H9 (cell line): Measurements from ENCODE around the gene ANKRD28. TPM values are rescaled to one million over a fixed set of nuclear protein-coding genes. Genes with fewer than 3 reads are reported as not detected.

ENCODE experiments used
- DNase-seq: peaks from one replicate; pipeline ENCODE4 v3.0.0-alpha.2; 2017
- H2AFZ ChIP-seq: one replicate; pipeline ENCODE4 v1.6.1; 2013; ENCODE audit warnings: mild to moderate bottlenecking, low read length, control low read depth, moderate library complexity
- H2AK5ac ChIP-seq: 2 replicates; pipeline ENCODE4 v1.6.1; 2013; ENCODE audit warnings: low read length, control low read depth, mixed read lengths; ENCODE audit not compliant: insufficient read length
- H2BK120ac ChIP-seq: one replicate; pipeline ENCODE4 v1.6.1; 2013; ENCODE audit warnings: low read depth, mild to moderate bottlenecking, low read length, control low read depth, inconsistent platforms; ENCODE audit not compliant: poor library complexity, severe bottlenecking
- H2BK12ac ChIP-seq: 2 replicates; pipeline ENCODE4 v1.6.1; 2013; ENCODE audit warnings: low read length, control low read depth, mixed read lengths, low read depth; ENCODE audit not compliant: insufficient read length
- H2BK15ac ChIP-seq: 2 replicates; pipeline ENCODE4 v1.6.1; 2013; ENCODE audit warnings: low read depth, low read length, control low read depth
- H2BK20ac ChIP-seq: one replicate; pipeline ENCODE4 v1.6.1; 2013; ENCODE audit warnings: low read depth, mild to moderate bottlenecking, low read length, control low read depth, inconsistent platforms; ENCODE audit not compliant: poor library complexity, severe bottlenecking
- H2BK5ac ChIP-seq: 2 replicates; pipeline ENCODE4 v1.6.1; 2013; ENCODE audit warnings: low read length, control low read depth, mixed read lengths; ENCODE audit not compliant: insufficient read length
- H3K14ac ChIP-seq: 2 replicates; pipeline ENCODE4 v1.6.1; 2013; ENCODE audit warnings: low read length, control low read depth; ENCODE audit not compliant: insufficient read depth
- H3K18ac ChIP-seq: 2 replicates; pipeline ENCODE4 v1.6.1; 2013; ENCODE audit warnings: low read depth, mild to moderate bottlenecking, mixed read lengths, low read length, control low read depth; ENCODE audit not compliant: insufficient read length
- H3K23ac ChIP-seq: 2 replicates; pipeline ENCODE4 v1.6.1; 2013; ENCODE audit warnings: low read length, control low read depth, mixed read lengths, low read depth; ENCODE audit not compliant: insufficient read length
- H3K23me2 ChIP-seq: 2 replicates; pipeline ENCODE4 v1.6.1; 2013; ENCODE audit warnings: low read depth, mild to moderate bottlenecking, mixed read lengths, low read length, control low read depth; ENCODE audit not compliant: insufficient read length, poor library complexity, severe bottlenecking
- H3K27ac ChIP-seq: 2 replicates; pipeline ENCODE4 v1.5.1; 2013; ENCODE audit warnings: low read length, control low read depth, mixed read lengths, low read depth; ENCODE audit not compliant: insufficient read length
- H3K27me3 ChIP-seq: 2 replicates; pipeline ENCODE4 v1.6.1; 2013; ENCODE audit warnings: low read length, control low read depth, inconsistent platforms; ENCODE audit not compliant: insufficient read depth
- H3K4ac ChIP-seq: 2 replicates; pipeline ENCODE4 v1.6.1; 2013; ENCODE audit warnings: low read depth, mild to moderate bottlenecking, control low read depth, inconsistent platforms, low read length, moderate library complexity
- H3K4me1 ChIP-seq: 2 replicates; pipeline ENCODE4 v1.6.1; 2013; ENCODE audit warnings: low read length, control low read depth, inconsistent platforms; ENCODE audit not compliant: insufficient read depth
- H3K4me2 ChIP-seq: 2 replicates; pipeline ENCODE4 v1.6.1; 2013; ENCODE audit warnings: low read length, control low read depth, mixed read lengths; ENCODE audit not compliant: insufficient read length, insufficient read depth
- H3K56ac ChIP-seq: 2 replicates; pipeline ENCODE4 v1.6.1; 2013; ENCODE audit warnings: low read depth, mild to moderate bottlenecking, mixed read lengths, low read length, control low read depth; ENCODE audit not compliant: insufficient read length
- H3K79me1 ChIP-seq: 2 replicates; pipeline ENCODE4 v1.6.1; 2013; ENCODE audit warnings: low read depth, mild to moderate bottlenecking, moderate library complexity, low read length, control low read depth, inconsistent platforms; ENCODE audit not compliant: insufficient read depth, poor library complexity, severe bottlenecking
- H3K79me2 ChIP-seq: 2 replicates; pipeline ENCODE4 v1.6.1; 2013; ENCODE audit warnings: low read length, control low read depth, inconsistent platforms; ENCODE audit not compliant: insufficient read depth
- H3K9ac ChIP-seq: 2 replicates; pipeline ENCODE4 v1.6.1; 2013; ENCODE audit warnings: low read length, control low read depth, mixed read lengths; ENCODE audit not compliant: insufficient read length; ENCODE audit errors: extremely low read depth
- H3K9me3 ChIP-seq: one replicate; pipeline ENCODE4 v1.6.1; 2013; ENCODE audit warnings: low read depth, low read length, inconsistent platforms; ENCODE audit not compliant: control insufficient read depth
- H3T11ph ChIP-seq: one replicate; pipeline ENCODE4 v1.6.1; 2013; ENCODE audit warnings: mild to moderate bottlenecking, low read length, control low read depth, inconsistent platforms
- H4K20me1 ChIP-seq: one replicate; pipeline ENCODE4 v1.6.1; 2013; ENCODE audit not compliant: control insufficient read depth, insufficient read length, insufficient read depth
- H4K5ac ChIP-seq: 2 replicates; pipeline ENCODE4 v1.6.1; 2013; ENCODE audit warnings: low read depth, mild to moderate bottlenecking, mixed read lengths, low read length, control low read depth; ENCODE audit not compliant: insufficient read length
- H4K8ac ChIP-seq: replicated peaks from 2 replicates; pipeline ENCODE4 v1.6.1; 2013; ENCODE audit warnings: low read length, control low read depth, mixed read lengths, low read depth; ENCODE audit not compliant: insufficient read length
- H4K91ac ChIP-seq: 2 replicates; pipeline ENCODE4 v1.6.1; 2013; ENCODE audit warnings: low read depth, mild to moderate bottlenecking, moderate library complexity, mixed read lengths, low read length, control low read depth; ENCODE audit not compliant: insufficient read length
- H3K27ac Mint-ChIP-seq, 3 experiments: 2 replicates in 2 of 3; 3 replicates in 1 of 3; pipeline ENCODE4 v1.8.0; 2020 to 2021; ENCODE audit warnings: mixed read lengths in 3 of 3, mild to moderate bottlenecking in 1 of 3, moderate library complexity in 1 of 3
- H3K27me3 Mint-ChIP-seq: 2 replicates; pipeline ENCODE4 v1.8.0; 2021; ENCODE audit warnings: low read depth, mild to moderate bottlenecking, moderate library complexity, mixed read lengths
- H3K36me3 Mint-ChIP-seq, 3 experiments: 2 replicates in 2 of 3; 3 replicates in 1 of 3; pipeline ENCODE4 v1.8.0; 2020 to 2021; ENCODE audit warnings: low read depth in 3 of 3, mixed read lengths in 3 of 3; ENCODE audit not compliant: insufficient read depth in 1 of 3
- H3K4me1 Mint-ChIP-seq, 2 experiments: 2 replicates each; pipeline ENCODE4 v1.8.0; 2020; ENCODE audit warnings: mixed read lengths in 2 of 2
- H3K4me3 Mint-ChIP-seq, 2 experiments: 2 replicates in 1 of 2; 3 replicates in 1 of 2; pipeline ENCODE4 v1.8.0; 2020 to 2021; ENCODE audit warnings: mild to moderate bottlenecking in 2 of 2, mixed read lengths in 2 of 2, moderate library complexity in 1 of 2
- H3K9me3 Mint-ChIP-seq, 2 experiments: 2 replicates in 1 of 2; 3 replicates in 1 of 2; pipeline ENCODE4 v1.8.0; 2020; ENCODE audit warnings: mild to moderate bottlenecking in 2 of 2, mixed read lengths in 2 of 2, moderate library complexity in 1 of 2
- total RNA-seq: library from RNA; stranded (reverse); gene quantifications from 2 replicates; pipeline ENCODE4 v1.2.1, GENCODE V29; 2021
- TF ChIP-seq, protein P1 (sequence below): fragments of 200-600 bp; sonication (generic); conservative IDR thresholded peaks from 3 replicates; pipeline ENCODE4 v1.8.0; 2021; ENCODE audit warnings: antibody characterized with exemption, mild to moderate bottlenecking

ANKRD28 gene
- total RNA-seq, 1 experiment from 2014 or later: 59.0 TPM

- TF ChIP-seq, protein P1, sequence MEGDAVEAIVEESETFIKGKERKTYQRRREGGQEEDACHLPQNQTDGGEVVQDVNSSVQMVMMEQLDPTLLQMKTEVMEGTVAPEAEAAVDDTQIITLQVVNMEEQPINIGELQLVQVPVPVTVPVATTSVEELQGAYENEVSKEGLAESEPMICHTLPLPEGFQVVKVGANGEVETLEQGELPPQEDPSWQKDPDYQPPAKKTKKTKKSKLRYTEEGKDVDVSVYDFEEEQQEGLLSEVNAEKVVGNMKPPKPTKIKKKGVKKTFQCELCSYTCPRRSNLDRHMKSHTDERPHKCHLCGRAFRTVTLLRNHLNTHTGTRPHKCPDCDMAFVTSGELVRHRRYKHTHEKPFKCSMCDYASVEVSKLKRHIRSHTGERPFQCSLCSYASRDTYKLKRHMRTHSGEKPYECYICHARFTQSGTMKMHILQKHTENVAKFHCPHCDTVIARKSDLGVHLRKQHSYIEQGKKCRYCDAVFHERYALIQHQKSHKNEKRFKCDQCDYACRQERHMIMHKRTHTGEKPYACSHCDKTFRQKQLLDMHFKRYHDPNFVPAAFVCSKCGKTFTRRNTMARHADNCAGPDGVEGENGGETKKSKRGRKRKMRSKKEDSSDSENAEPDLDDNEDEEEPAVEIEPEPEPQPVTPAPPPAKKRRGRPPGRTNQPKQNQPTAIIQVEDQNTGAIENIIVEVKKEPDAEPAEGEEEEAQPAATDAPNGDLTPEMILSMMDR: no peak
- Histone ChIP-seq H3K4me2 (no peak overlapping the region), H3K79me2 (no peaks in the 10 kb centered on the region), H2BK20ac (no peak overlapping the region), H4K8ac (no peak overlapping the region), H2BK15ac (no peak overlapping the region), H2BK5ac (no peak overlapping the region), H3K9ac (no peak overlapping the region), H4K5ac (no peak overlapping the region), H3K14ac (no peak overlapping the region), H3K27ac (no peak overlapping the region), H2BK12ac (no peak overlapping the region), H4K20me1 (no peaks in the 10 kb centered on the region), H3K23ac (no peak overlapping the region), H3K79me1 (no peaks in the 10 kb centered on the region), H3T11ph (no peak overlapping the region), H3K23me2 (no peaks in the 10 kb centered on the region), H2AK5ac (no peak overlapping the region), H2BK120ac (no peak overlapping the region), H2AFZ (no peak overlapping the region), H3K4ac (no peak overlapping the region), H4K91ac (no peak overlapping the region), H3K9me3 (no peaks in the 10 kb centered on the region), H3K56ac (no peak overlapping the region), H3K18ac (no peak overlapping the region), H3K27me3 (no peaks in the 10 kb centered on the region), H3K4me1 (no peaks in the 10 kb centered on the region)
- peaks cover 15% of the 10 kb centered on the region in 2 experiments for H3K4me1 Mint-ChIP-seq
- peaks cover 9 to 13% (median 11%) of the 10 kb centered on the region in 3 experiments for H3K36me3 Mint-ChIP-seq
- no peak overlapping the region; a peak in 2 of 7 replicates for H3K27ac Mint-ChIP-seq
- peaks cover 12 to 25% of the 10 kb centered on the region in 2 experiments for H3K9me3 Mint-ChIP-seq
- no peak for DNase-seq
- H3K4me3 Mint-ChIP-seq: no peak overlapping the region
- no peaks in the 10 kb centered on the region for H3K27me3 Mint-ChIP-seq
Measured at GRCh38 chr3:15654127-15654526, 143.7 kb downstream of the ANKRD28 start.
